CD8-positive, alpha-beta memory T cell (primary cell): ENCODE results near the gene SLC51B. TPM values are rescaled to one million over a fixed set of nuclear protein-coding genes. Genes with fewer than 3 reads are reported as not detected.

Experiments used
- CTCF ChIA-PET: fragments of 350-600 bp; sonication (Branson Sonifier 250); formaldehyde crosslinking; loops from one replicate; lab custom pipeline; 2021; ENCODE audit warnings: antibody characterized with exemption; lab: Charles Lee
- POLR2A ChIA-PET: fragments of 350-600 bp; sonication (Branson Sonifier 250); formaldehyde crosslinking; loops from one replicate; lab custom pipeline; 2021; ENCODE audit warnings: antibody characterized with exemption; lab: Charles Lee
- DNase-seq, 5 donors: peaks; one replicate each; pipeline versions ENCODE4 v3.0.0 to v3.0.0-alpha.2; 2020 to 2022; ENCODE audit warnings: mixed read lengths in 1 of 5
- H3K27ac ChIP-seq: one replicate; pipeline ENCODE4 v1.7.0; 2013; ENCODE audit warnings: low read depth, mild to moderate bottlenecking, low read length, moderate library complexity
- H3K27me3 ChIP-seq: 2 replicates; pipeline ENCODE4 v1.7.0; 2013; ENCODE audit warnings: low read length, mild to moderate bottlenecking; ENCODE audit not compliant: insufficient read depth, poor library complexity, severe bottlenecking
- H3K36me3 ChIP-seq: 2 replicates; pipeline ENCODE4 v1.7.0; 2013; ENCODE audit warnings: mild to moderate bottlenecking, low read length, moderate library complexity; ENCODE audit not compliant: insufficient read depth
- H3K4me1 ChIP-seq: 2 replicates; pipeline ENCODE4 v1.7.0; 2013; ENCODE audit warnings: mild to moderate bottlenecking, low read length, moderate library complexity; ENCODE audit not compliant: insufficient read depth
- H3K4me3 ChIP-seq: 2 replicates; pipeline ENCODE4 v1.7.0; 2013; ENCODE audit warnings: mild to moderate bottlenecking, low read length
- H3K9me3 ChIP-seq: 2 replicates; pipeline ENCODE4 v1.7.0; 2013; ENCODE audit warnings: mild to moderate bottlenecking, low read length
- H3K27ac Mint-ChIP-seq, 8 donors: one replicate each; pipeline ENCODE4 v1.8.0; 2020 to 2021; ENCODE audit warnings: mixed read lengths in 8 of 8, mild to moderate bottlenecking in 6 of 8, inconsistent platforms in 3 of 8, moderate library complexity in 3 of 8
- H3K27me3 Mint-ChIP-seq, 2 donors: one replicate each; pipeline ENCODE4 v1.8.0; 2020 to 2021; ENCODE audit warnings: mixed read lengths in 2 of 2, mild to moderate bottlenecking in 1 of 2, moderate library complexity in 1 of 2
- H3K36me3 Mint-ChIP-seq, 3 donors: one replicate each; pipeline ENCODE4 v1.8.0; 2020 to 2021; ENCODE audit warnings: mixed read lengths in 3 of 3, inconsistent platforms in 1 of 3, mild to moderate bottlenecking in 1 of 3
- H3K4me1 Mint-ChIP-seq, 3 donors: one replicate each; pipeline ENCODE4 v1.8.0; 2020 to 2021; ENCODE audit warnings: mixed read lengths in 3 of 3, inconsistent platforms in 1 of 3, mild to moderate bottlenecking in 1 of 3
- H3K4me3 Mint-ChIP-seq, 7 donors: one replicate each; pipeline ENCODE4 v1.8.0; 2020 to 2021; ENCODE audit warnings: mixed read lengths in 7 of 7, mild to moderate bottlenecking in 6 of 7, moderate library complexity in 4 of 7, inconsistent platforms in 2 of 7
- H3K9me3 Mint-ChIP-seq, 5 donors: one replicate each; pipeline ENCODE4 v1.8.0; 2020 to 2022; ENCODE audit warnings: mixed read lengths in 5 of 5, mild to moderate bottlenecking in 3 of 5, moderate library complexity in 2 of 5, inconsistent platforms in 1 of 5
- polyA plus RNA-seq: library from polyadenylated mRNA; unstranded; fragments of 300-500 nt; fragmentation: Illumina TruSeq; gene quantifications from one replicate; pipeline ENCODE4 v1.2.3, GENCODE V29; 2021
- total RNA-seq, 2 experiments: library from RNA; stranded (reverse); gene quantifications; one replicate each; pipeline ENCODE4 v1.2.3, GENCODE V29; 2021

The SLC51B gene
- total and polyA plus RNA-seq, 3 experiments from 2014 or later = not detected

DNA sequence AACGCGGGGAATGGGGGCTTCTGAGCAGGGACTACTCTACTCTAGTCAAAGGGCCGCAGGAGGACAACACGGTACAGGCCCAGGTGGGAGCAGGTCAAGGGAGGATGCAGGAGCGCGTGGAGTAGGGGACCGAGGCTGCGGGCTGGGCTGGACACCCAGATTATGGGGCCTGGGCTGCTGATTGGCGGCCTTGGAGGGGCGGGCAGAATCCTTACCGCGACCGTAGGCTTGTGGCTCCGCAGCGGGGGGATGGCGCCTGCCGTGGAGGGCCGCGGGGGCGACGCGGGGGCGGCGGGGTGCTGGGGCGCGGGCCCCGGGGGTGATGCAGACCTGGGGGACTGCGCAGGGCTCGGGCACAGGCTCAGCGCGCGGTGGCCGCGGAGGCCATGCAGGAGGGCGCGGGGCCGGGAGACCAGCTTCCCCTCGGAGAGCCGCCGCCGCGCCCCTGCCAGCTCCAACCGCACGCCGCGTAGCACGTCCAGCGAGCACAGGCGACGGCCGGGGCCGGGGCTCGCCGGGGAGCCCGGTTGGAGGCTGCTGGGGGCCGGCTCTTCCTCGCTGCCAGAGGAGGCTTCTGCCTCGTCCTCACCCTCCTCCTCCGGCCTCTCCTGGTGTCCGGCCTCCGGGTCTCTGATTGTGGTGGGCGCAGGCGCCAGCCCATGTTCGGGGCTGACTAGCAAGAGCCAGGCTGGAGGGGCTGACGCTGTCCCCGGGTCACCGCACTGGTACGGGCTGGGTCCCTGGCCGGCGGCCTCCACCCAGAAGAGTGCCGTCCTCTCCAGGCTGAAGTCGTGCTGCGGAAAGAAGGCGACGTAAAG, 56.9 kb downstream of the SLC51B start:
- H3K27ac Mint-ChIP-seq = no peak overlapping the region
- Histone ChIP-seq H3K4me1 (no peaks in the 10 kb centered on the region), H3K36me3 (peaks cover 17% of the 10 kb centered on the region), H3K27me3 (no peaks in the 10 kb centered on the region), H3K27ac (no peak overlapping the region), H3K9me3 (no peaks in the 10 kb centered on the region), H3K4me3 (no peak overlapping the region)
- no peaks in the 10 kb centered on the region for H3K27me3 Mint-ChIP-seq
- peaks cover 10 to 80% (median 20%) of the 10 kb centered on the region in 3 donors for H3K36me3 Mint-ChIP-seq
- no peak overlapping the region for H3K4me3 Mint-ChIP-seq
- ChIA-PET POLR2A (no interaction called here), CTCF (interaction anchor here (0.7 to 1.2 kb wide), 2 partner anchors 12 to 20 kb away, joined by 3 read pairs; no protein-coding TSS in a partner anchor)
- H3K9me3 Mint-ChIP-seq = no peaks in the 10 kb centered on the region
- H3K4me1 Mint-ChIP-seq = peaks cover 0 to 5% (median 5%) of the 10 kb centered on the region in 3 donors
- no peak for DNase-seq

DNA sequence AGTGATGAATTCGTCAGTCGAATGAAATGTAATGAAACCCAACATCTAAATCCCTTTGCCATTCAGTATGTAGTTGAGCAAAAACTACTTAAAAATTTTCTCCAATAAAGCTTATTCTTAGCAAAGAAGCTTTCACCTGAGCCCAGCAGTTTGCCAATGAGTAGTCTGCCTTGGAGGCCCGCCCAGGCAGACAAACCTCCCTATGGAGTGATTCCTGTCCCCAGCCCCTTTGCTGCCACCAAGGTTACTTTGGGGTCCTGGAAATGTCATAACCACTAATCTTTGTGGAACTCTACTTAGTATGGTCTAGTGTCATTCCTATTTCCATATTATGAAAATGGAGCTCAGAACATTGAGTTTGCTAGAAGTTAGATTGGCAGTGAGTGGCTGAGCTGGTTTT, 57.7 kb downstream of the SLC51B start:
- H3K4me3 ChIP-seq = no peak overlapping the region
- no peaks in the 10 kb centered on the region for H3K4me1 ChIP-seq
- no peaks in the 10 kb centered on the region for H3K9me3 ChIP-seq
- H3K27ac ChIP-seq = no peak overlapping the region
- POLR2A ChIA-PET = no interaction called here
- Mint-ChIP-seq H3K4me3 (no peak overlapping the region), H3K27ac (peak overlapping the region in 2 of 8 donors; percentile 19 to 38), H3K9me3 (no peaks in the 10 kb centered on the region), H3K4me1 (peaks cover 0 to 5% (median 5%) of the 10 kb centered on the region in 3 donors), H3K27me3 (no peaks in the 10 kb centered on the region), H3K36me3 (peaks cover 10 to 76% (median 20%) of the 10 kb centered on the region in 3 donors)
- no peak for DNase-seq
- peaks cover 17% of the 10 kb centered on the region for H3K36me3 ChIP-seq
- H3K27me3 ChIP-seq = no peaks in the 10 kb centered on the region
- CTCF ChIA-PET = no interaction called here

Other genes with a start within 250 kb of the SLC51B start
- 10 to 100 TPM; 14.6 to 14.7 TPM for gene PIF1, start 219.7 kb upstream of the SLC51B start, total RNA-seq
- 0.25 TPM for gene PIF1, start 219.7 kb upstream of the SLC51B start, polyA plus RNA-seq
- gene PLEKHO2, start 203.5 kb upstream of the SLC51B start, total RNA-seq = 10 to 100 TPM; 15.8 to 16.1 TPM
- 33.3 TPM for gene PLEKHO2, start 203.5 kb upstream of the SLC51B start, polyA plus RNA-seq
- gene ANKDD1A, start 133.5 kb upstream of the SLC51B start, total RNA-seq = 1 to 10 TPM; 3.0 TPM
- 2.4 TPM for gene ANKDD1A, start 133.5 kb upstream of the SLC51B start, polyA plus RNA-seq
- gene SPG21, start 55.5 kb upstream of the SLC51B start, total RNA-seq = 10 to 100 TPM; 66.3 to 67.4 TPM
- gene SPG21, start 55.5 kb upstream of the SLC51B start, polyA plus RNA-seq = 118 TPM
- 10 to 100 TPM; 22.7 to 24.3 TPM for gene MTFMT, start 15.7 kb upstream of the SLC51B start, total RNA-seq
- 20.2 TPM for gene MTFMT, start 15.7 kb upstream of the SLC51B start, polyA plus RNA-seq
- gene RASL12, start 22.6 kb downstream of the SLC51B start, total RNA-seq = not detected
- not detected for gene RASL12, start 22.6 kb downstream of the SLC51B start, polyA plus RNA-seq
- gene KBTBD13, start 31.4 kb downstream of the SLC51B start, total RNA-seq = not detected
- not detected for gene KBTBD13, start 31.4 kb downstream of the SLC51B start, polyA plus RNA-seq
- 1 to 10 TPM; 3.5 TPM for gene UBAP1L, start 69.8 kb downstream of the SLC51B start, total RNA-seq
- 0.45 TPM for gene UBAP1L, start 69.8 kb downstream of the SLC51B start, polyA plus RNA-seq
- 10 to 100 TPM; 33.6 to 39.6 TPM for gene PDCD7, start 88.4 kb downstream of the SLC51B start, total RNA-seq
- gene PDCD7, start 88.4 kb downstream of the SLC51B start, polyA plus RNA-seq = 21.7 TPM
- 10 to 100 TPM; 60.5 to 65.6 TPM for gene CLPX, start 140.0 kb downstream of the SLC51B start, total RNA-seq
- 28.9 TPM for gene CLPX, start 140.0 kb downstream of the SLC51B start, polyA plus RNA-seq
- gene CILP, start 166.1 kb downstream of the SLC51B start, total RNA-seq = under 1 TPM in 1 of 2 experiments, not detected in 1; 0.04 TPM
- 0.08 TPM for gene CILP, start 166.1 kb downstream of the SLC51B start, polyA plus RNA-seq
- gene PARP16, start 241.5 kb downstream of the SLC51B start, total RNA-seq = 10 to 100 TPM; 14.1 to 14.7 TPM
- gene PARP16, start 241.5 kb downstream of the SLC51B start, polyA plus RNA-seq = 30.9 TPM